AG04450 (cell line): ENCODE measurements around the gene CD74. TPM values are rescaled to one million over a fixed set of nuclear protein-coding genes. Genes with fewer than 3 reads are reported as not detected.
A peak's percentile ranks its signal among the peaks of the same experiment; 100 is the strongest.

Experiments used
- CTCF ChIA-PET: fragments of 300-600, 350-600 bp; formaldehyde crosslinking; extraction: SDS; loops from one replicate; lab custom pipeline; 2022; ENCODE audit warnings: antibody characterized with exemption, inconsistent platforms; lab: Charles Lee
- POLR2A ChIA-PET: fragments of 350-600 bp; formaldehyde crosslinking; extraction: SDS; loops from one replicate; lab custom pipeline; 2021; ENCODE audit warnings: antibody characterized with exemption, inconsistent platforms; lab: Yijun Ruan, JAX
- DNase-seq: peaks from one replicate; pipeline ENCODE4 v3.0.0-alpha.2; 2011; ENCODE audit warnings: low read depth, low spot score
- H3K27ac ChIP-seq: one replicate; pipeline ENCODE4 v1.5.1; 2012; ENCODE audit warnings: low read depth, low read length, control low read depth
- H3K27me3 ChIP-seq: one replicate; pipeline ENCODE4 v1.6.0; 2012; ENCODE audit warnings: low read length; ENCODE audit not compliant: control insufficient read depth, insufficient read depth
- H3K4me3 ChIP-seq: 2 replicates; pipeline ENCODE4 v1.5.1; 2011; ENCODE audit warnings: mild to moderate bottlenecking, low read depth, low read length, control low read depth
- H3K9me3 ChIP-seq: 2 replicates; pipeline ENCODE4 v1.5.1; 2012; ENCODE audit warnings: low read length; ENCODE audit not compliant: control insufficient read depth, insufficient read depth
- CTCF ChIP-seq: IDR thresholded peaks from 2 replicates; pipeline ENCODE4 v1.5.1; 2011; ENCODE audit warnings: low read depth, low read length, control low read depth, inconsistent platforms
- polyA plus RNA-seq: library from polyadenylated mRNA; depleted of rRNA; stranded (reverse); fragments of >200 nt; gene quantifications from 2 replicates; pipeline ENCODE4 v1.2.3, GENCODE V29; 2011

CD74 gene
- polyA plus RNA-seq, 1 experiment: 2.9 TPM

- Histone ChIP-seq H3K27ac (no peak overlapping the region), H3K27me3 (no peaks in the 10 kb centered on the region), H3K4me3 (no peak overlapping the region), H3K9me3 (no peaks in the 10 kb centered on the region)
- no peak for TF ChIP-seq CTCF
- DNase-seq: no peak
- POLR2A ChIA-PET: no interaction called here
- CTCF ChIA-PET: no interaction called here
These were observed 51.4 kb downstream of the CD74 start for GRCh38 chr5:150361301-150361700.

GRCh38 chr5:150358261-150359095, 54.2 kb downstream of the CD74 start:
- Histone ChIP-seq H3K9me3 (no peaks in the 10 kb centered on the region), H3K27me3 (no peaks in the 10 kb centered on the region), H3K4me3 (peak overlapping the region; percentile 80), H3K27ac (no peak overlapping the region)
- TF ChIP-seq CTCF: no peak
- DNase-seq: no peak
- CTCF ChIA-PET: interaction anchor here (1.1 to 1.3 kb wide), 2 partner anchors 78 to 92 kb away, joined by 4 read pairs; no protein-coding TSS in a partner anchor
- POLR2A ChIA-PET: interaction anchor here (0.7 to 1.2 kb wide), 2 partner anchors 39 to 41 kb away, joined by 3 to 4 read pairs; no protein-coding TSS in a partner anchor

GRCh38 chr5:150357326-150358260, 55.1 kb downstream of the CD74 start, which contains the start of gene TCOF1:
Gene TCOF1, plus strand, starts transcription at chr5:150357697. Its CDS starts 50 bp downstream, at chr5:150357747.
- Histone ChIP-seq H3K9me3 (no peaks in the 10 kb centered on the region), H3K4me3 (peak within 1 kb of the TSS; percentile 80), H3K27me3 (no peaks in the 10 kb centered on the region), H3K27ac (no peak within 1 kb of the TSS)
- POLR2A ChIA-PET: interaction anchor here (1.2 kb wide), 1 partner anchor 42 kb away, joined by 4 read pairs; no protein-coding TSS in a partner anchor
- CTCF ChIA-PET: interaction anchor here (1.3 kb wide), 1 partner anchor 79 kb away, joined by 4 read pairs; no protein-coding TSS in a partner anchor
- no peak for TF ChIP-seq CTCF
- DNase-seq: peak; percentile 76

GRCh38 chr5:150356575-150357294, 56.0 kb downstream of the CD74 start:
- CTCF ChIA-PET: interaction anchor here (1.2 kb wide), 1 partner anchor 84 kb away, joined by 3 read pairs; no protein-coding TSS in a partner anchor
- H3K4me3 ChIP-seq: peak overlapping the region; percentile 29; the same call in 1 of the 2 replicates
- no peaks in the 10 kb centered on the region for H3K27me3 ChIP-seq
- H3K9me3 ChIP-seq: no peaks in the 10 kb centered on the region
- H3K27ac ChIP-seq: no peak overlapping the region
- DNase-seq: no peak
- no peak for TF ChIP-seq CTCF
- POLR2A ChIA-PET: no interaction called here
